Activated CD8-positive, alpha-beta memory T cell treated with anti-CD3 and anti-CD28 coated beads, Interleukin-2, amount 50 U/mL, for 24 hours (primary cell): ENCODE measurements around the gene SLC25A41.

ENCODE experiments used
- DNase-seq: peaks from one replicate; pipeline ENCODE4 v3.0.0-alpha.2; 2020; ENCODE audit errors: extremely low read depth

The SLC25A41 gene

DNA sequence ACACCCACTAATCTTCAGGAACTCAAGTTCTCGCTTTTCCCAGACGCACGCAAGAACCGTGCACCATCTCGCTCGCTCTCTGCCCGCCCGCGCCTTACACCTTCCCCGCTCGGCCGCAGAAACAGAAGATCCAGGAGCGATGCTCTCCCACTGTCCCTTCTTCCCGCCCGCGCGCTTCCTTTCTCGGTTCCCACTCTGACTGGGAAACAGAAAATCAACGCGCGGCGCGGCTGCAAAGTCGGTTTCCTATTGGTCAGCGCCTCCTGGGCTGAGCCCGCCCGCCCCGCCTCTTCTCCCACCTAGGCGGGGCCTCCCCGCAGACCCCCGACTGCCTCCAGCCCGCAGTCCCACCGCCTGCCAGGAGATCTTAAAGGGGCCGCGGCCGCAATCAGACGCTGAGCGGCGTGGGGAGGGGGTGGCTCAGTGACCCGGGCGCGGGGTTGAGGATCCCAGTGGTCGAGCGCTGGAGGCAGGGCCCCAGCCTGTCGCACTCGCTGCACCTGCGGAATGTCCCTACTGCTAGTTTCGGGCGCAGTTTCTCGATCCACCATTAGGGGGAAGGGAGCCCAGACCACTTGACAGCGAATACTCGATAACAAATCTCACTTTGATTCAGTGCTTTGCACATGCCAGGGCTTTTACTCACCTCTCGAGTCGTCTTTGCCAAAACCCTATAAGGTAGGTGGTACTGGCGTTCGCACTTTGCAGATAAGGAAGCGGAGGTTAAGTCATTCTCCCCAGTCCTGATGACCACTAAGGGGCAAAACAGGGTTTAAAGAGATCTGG lies 26.7 kb upstream of the SLC25A41 start:
- DNase-seq: peak; percentile 94

DNA sequence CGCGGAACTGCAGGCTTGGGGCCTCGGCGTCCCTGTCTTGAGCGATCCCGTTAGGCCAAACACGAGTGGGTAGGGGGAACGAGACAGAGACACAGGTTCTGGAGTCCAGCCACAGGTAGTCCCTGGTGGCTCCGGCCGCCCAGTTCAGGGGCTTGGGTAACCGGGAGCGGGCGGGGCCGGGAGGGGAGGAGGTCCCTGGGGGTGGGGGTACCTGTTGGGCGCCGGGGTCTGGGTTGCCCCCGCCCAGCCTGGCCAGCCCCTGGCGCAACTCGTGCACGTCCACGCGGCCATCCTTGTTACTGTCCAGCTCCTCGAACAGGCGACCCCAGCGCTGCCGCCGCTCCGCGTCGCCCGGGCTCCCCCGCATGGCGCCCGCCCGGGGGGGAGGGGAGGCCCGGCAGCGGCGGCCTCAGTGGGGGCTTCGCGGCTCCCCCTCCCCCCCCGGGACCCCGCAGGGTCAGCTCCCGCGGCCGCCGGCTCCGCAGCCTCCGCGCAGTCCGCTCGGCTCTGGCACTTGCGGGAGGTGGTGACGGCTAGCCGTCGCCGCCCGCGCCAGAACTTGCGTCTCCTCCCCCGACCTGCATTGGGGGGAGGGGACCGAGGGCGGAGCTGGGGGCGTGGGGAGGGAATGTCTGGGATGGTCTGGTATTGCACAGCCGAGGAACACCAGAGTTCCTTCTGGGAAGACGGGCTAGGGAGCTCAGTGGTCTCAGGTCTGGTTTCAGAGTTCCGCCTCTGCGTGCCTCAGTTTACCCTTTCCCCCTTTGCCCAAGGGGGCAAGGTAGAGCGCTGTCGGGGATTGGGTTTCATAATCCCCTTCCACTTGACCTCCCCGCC lies 25.9 kb upstream of the SLC25A41 start, which contains the start of gene SLC25A23:
TSS of gene SLC25A23 (minus strand) at position 531 of the 837 bp plus-strand sequence. CDS start at position 367, 164 bp downstream.
- DNase-seq: no peak

DNA sequence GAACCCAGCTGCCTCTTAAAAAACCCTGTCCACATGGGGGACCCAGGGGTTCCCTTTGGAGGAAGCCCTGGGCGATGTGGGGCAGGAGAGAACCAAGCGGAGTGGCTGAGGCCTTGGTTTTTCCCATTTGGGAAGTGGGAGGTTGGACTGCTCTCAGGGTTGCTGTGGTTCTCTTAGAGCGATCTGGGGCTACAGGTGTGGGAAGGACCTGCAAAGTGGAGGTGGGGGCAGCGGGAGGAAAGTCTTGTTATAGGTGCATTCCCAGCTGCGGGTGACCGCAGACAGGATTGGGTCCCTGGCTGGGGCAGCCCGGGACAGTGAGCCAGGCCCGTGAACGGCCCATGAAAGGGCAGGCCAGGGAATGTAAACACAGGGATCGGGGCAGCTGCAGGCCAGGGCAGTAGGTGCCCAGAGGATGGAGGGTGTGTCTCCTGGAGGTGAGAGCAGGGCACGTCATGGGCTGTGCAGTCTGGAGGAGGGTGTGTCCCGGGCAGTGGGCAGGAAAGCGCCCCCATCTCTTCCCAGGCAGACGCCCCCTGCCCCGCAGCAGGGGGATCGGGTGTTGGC lies 25.2 kb upstream of the SLC25A41 start:
- DNase-seq: no peak

DNA sequence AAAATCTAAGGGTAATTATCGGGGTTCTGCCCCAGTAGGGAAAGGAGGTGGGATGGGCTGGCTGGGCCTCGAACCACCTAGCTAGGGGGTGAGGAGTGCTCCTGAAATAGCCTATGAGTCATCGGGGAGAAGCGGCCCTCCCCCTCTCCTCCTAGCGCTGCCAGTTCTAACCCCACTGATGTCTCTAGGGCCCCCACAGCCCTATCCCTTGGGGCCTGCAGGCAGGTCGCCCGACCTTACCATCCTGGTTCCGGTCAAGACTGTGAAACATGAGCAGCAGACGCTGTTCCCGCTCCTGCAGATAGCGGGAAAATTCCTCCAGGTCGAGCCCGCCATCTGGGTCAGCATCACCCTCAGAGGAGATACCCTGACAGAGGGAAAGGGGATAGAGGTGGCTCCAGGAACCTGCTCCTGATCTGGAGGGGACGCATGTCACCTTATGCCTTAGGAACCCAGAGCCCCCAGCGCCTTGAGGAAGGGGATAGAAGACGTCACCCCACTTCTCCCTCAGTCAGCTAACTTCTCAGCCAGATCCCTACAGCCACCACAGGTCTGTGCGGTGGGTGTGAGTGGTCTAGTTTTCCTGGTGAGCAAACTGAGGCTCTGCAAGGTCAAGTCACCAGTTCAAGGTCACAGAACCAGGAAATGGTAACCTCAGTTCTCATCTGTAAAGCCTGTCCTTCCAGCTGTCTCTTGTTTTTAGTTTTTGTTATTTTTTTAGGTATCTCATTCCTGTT lies 24.6 kb upstream of the SLC25A41 start:
- DNase-seq: no peak

DNA sequence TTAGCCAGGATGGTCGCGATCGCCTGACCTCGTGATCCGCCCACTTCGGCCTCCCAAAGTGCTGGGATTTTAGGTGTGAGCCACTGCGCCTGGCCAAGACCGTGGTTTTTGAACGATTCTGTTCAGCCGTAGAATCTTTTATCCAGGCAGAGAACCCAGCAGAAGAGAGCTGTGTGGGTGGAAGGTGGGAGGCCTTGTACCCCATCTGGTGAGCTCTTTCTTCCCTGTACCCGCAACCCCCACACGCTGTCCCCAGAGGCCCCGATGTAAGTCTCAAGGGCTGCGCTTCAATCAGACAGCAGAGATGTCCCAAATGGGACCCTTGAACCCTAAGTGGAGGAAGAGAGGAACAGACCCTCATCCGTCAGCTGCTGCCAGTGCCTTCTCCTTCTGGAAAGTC lies 22.4 kb upstream of the SLC25A41 start:
- no peak for DNase-seq

DNA sequence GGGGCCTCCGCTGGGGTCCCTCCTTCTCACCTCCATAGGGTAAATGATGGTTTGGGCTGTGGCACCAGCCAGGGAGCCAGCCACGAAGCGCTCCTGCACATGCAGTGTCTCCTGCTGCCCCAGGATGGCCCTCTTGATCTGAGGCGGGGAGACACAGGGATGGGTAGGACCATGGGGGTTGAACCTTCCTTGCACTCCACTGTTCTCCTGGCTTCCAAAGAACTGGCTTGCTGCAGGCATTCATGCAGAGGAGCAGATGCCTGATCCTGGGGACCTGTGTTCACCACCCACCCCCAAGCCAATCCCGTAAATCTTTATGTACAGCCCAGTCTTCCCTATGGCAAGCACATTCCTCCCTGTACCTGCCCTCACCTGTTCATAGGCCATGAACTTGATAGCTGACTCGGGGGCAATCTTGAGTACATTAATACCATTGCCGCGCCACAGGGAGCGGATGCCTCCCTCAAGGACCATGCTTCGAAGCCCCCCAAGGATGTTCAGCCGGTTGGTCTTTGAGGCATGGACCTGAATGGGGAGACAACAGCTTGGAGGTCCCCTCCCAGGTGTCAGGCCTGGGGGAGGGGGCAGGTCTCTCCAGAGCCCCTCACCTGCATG lies 20.5 kb upstream of the SLC25A41 start:
- no peak for DNase-seq

DNA sequence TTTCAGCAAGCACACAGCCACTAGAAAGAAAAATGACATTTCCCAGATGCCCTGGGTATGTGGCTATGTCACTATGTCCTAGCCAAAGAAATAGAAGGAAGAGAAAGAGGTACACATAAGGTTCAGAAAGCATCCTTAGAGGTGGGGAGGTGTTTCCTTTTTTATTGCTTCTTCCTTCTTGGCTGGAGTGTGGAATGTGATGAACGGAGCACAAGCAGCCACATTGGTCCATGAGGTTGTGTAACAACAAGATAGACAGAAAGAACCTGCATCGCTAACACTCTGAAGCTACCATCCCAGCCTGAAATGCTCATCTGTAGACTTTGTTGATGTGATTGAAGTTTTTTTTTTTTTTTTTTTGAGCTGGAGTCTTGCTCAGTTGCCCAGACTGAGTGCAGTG lies 19.3 kb upstream of the SLC25A41 start:
- DNase-seq: no peak

DNA sequence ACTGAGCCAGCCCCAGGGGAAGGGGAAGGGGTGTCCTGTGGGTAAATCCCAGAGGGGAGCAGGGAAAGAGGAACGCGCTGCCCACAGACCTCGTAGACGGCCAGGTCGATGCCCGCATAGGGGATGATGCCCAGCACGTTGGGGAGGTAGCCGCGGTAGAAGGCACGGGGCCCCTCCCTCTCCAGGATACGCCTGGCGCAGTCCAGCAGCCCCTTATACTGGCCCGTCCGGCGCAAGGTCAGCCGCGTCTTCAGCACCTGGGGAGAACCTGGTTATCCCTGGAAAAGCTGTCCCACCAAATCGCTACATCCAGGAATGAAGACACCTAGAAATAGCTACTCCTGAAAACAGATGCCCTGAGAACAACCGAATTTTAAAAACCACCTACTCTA lies 18.7 kb upstream of the SLC25A41 start:
- DNase-seq: no peak

DNA sequence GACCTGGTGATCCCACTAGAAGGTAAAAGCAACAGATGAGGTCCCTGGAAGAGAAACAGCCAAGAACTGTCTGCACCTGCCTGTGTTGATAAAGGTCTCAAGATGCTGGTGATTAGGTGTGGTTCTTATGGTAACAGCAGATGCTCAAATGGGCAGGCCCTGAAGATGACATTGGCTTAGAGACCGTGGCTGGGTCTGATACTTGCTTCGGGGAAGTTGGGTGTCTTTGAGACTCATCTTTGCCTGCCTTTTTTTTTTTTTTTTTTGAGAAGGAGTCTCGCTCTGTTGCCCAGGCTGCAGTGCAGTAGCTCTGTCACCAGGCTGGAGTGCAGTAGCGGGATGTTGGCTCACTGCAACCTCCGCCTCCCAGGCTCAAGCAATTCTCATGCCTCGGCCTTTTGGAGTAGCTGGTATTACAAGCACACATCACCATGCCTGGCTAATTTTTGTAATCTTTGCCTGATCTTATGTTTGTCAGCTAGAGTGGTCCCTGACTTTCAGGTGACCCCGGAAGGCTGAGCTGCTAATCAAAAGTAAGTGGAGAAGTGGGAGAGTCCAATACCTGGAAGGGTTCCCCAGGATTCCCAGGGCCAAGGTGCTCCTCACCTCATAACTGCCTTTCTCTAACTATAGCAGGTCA lies 18.1 kb upstream of the SLC25A41 start:
- no peak for DNase-seq

DNA sequence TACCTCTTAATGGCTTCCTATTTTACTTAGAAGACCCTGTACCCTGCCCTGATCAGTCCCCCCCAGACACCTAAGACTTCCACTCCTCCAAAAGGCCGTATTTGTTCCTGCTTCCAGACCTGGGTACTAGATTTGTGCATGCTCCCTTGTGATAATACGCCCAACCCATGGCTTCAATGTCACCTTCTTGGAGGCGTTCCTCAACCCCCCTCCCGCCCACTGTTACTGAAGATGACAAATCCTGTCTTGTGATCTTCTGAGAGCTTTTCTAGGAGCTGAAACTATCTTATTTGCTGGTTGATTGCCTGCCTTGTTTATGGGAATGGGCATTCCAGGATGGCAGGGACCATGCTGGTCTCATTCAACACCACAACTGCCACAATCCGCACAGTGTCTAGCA lies 16.6 kb upstream of the SLC25A41 start:
- no peak for DNase-seq

DNA sequence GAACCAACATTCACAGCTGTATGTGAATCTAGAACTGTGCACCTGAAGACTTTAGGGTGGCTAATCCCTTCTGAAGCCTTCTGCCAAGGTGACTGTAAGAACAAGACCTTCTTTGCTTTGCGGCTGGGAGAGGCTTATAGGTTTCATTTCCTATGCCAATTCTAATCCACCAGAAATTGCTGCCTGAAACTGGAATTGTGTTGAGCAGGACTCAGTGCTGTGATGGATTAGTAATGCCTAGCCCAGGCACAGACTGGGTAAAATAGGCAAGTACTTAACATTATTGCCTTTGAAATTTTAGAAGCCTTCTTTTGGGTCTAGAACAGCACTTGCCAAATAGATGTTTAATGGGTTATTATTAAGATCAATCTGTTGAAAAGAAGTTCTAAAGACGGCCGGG lies 14.5 kb upstream of the SLC25A41 start:
- DNase-seq: no peak

DNA sequence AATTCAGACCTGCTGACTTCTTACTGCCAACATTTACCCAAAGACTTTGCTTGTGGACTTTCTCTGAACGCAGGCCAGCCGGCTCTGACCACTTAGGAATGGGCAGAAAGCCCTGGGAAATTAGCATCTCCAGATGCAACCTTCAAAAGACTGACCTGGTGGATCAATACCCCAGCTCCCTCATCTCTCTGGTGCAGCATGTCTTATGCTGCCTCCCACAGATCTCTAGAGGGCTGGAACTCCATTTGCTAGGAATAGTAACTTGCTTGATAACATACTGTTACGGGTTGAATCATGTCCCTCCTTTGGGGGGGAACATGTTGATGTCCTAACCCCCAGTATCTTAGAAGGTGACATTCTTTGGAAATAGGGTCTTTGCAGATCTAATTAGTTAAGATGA lies 12.9 kb upstream of the SLC25A41 start:
- DNase-seq: no peak

DNA sequence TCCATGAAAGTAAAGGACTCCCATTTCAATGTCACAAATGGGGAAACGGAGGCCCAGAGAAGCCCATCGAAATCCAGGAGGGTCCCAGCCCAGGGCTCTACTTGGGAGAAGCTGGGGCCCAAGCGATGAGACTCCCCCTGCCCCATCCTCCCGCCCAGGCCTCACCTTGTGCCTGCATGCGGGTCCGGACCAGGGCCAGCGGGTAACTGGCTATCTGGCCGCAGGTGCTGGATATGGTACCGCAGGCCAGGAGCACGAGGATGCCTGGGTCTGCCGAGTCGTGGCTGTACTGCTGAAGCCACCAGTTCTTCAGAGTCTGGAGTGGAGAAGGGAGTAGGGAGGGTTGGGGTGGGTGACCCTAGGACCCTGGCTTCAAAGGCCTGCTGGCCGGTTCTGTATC lies 10.4 kb upstream of the SLC25A41 start:
- no peak for DNase-seq

DNA sequence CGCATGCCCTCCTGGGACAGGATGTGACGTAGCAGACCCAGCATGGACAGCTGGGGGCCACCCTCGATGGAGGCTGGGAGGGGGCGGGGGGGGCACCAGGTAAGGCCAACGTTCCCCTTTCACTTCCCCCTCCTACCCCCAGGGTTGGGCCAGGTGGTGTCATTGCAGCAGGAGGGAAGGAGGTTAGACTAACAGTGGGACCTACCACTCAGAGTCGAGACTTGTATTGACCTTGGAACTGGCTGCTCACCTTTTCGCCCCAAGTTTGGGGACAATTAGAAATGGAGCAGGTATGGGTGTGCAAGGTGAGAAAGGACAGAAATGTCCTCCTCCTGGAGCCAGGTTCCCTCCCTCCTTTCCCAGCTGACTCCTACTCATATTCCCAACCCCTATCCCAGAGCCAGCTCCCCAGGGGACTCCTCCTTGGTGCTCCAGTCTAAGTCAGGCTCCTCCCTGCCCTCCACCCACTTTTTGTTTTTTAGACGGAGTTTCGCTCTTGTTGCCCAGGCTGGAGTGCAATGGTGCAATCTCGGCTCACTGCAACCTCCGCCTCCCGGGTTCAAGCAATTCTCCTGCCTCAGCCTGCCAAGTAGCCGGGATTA lies 8.6 kb upstream of the SLC25A41 start:
- no peak for DNase-seq

DNA sequence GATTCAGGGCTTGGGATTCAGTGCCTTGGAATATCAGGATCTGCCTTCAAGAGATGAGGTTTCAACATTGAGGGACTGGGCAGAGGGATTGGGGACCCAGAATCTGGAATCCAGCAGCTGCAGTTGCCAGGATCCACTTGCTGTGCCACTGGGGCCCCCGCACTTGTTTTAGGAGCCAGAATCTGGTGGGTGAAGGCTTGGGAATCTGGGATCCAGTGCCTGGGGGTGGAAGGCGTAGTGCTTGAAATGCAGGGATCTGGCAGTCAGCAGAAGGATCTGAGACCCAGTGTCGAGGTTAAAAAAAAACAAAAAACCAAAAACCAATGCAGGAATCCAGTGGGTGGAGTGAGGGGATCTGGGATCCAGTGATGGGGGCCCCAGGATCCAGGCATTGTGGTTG lies 7.3 kb upstream of the SLC25A41 start:
- no peak for DNase-seq

DNA sequence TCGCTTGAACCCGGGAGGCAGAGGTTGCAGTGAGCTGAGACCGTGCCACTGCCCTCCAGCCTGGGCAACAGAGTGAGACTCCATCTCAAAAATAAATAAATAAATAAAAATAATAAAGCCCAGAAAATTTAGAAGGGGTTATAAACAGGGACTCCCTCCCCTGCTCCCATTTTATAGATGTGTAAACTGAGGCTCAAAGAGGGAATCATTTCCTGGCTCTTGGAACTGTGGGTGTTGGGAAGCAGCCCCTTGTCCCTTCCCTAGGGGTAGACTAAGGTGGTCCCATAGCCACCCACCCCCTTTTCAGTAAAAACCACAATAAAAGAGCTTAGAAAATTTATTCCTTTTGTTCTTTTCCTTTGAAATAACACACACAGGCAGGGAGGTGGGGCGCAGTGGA lies 6.2 kb upstream of the SLC25A41 start:
- DNase-seq: no peak

DNA sequence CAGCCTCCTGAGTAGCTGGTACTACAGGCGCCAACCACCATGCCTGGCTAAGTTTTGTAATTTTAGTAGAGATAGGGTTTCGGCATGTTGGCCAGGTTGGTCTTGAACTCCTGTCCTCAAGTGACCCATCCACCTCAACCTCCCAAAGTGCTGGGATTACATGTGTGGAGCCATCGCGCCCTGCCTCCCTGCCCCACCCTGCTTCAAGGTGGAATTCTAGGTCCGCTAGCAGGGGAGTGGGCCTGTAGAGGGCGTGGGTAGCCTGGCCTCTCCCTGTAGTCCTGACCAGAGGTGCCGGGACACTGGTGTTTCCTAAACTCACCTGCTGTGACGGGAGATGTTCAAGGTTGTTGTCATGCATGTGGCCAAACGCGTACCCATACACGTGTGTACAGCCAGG lies 398 bp downstream of the SLC25A41 start:
- DNase-seq: no peak

DNA sequence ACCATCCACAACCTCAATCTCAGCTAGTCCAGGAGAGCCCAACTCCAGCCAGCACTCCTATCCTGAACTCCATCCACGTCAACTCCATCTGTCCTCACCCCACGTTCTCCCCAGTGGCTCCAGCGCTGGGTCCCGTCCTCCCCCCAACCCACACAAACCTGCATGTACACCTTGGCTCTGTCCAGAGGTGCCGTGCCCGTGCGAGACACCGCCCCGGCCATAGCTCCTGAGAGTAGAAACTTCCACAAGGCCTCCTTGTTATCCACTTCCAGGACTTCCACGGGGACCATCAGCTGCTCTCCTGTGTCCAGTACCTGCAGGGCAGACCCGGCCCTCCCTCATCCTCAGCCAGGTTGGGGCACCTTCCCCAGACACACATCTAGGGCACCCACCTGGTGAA lies 1.7 kb downstream of the SLC25A41 start:
- DNase-seq: no peak

DNA sequence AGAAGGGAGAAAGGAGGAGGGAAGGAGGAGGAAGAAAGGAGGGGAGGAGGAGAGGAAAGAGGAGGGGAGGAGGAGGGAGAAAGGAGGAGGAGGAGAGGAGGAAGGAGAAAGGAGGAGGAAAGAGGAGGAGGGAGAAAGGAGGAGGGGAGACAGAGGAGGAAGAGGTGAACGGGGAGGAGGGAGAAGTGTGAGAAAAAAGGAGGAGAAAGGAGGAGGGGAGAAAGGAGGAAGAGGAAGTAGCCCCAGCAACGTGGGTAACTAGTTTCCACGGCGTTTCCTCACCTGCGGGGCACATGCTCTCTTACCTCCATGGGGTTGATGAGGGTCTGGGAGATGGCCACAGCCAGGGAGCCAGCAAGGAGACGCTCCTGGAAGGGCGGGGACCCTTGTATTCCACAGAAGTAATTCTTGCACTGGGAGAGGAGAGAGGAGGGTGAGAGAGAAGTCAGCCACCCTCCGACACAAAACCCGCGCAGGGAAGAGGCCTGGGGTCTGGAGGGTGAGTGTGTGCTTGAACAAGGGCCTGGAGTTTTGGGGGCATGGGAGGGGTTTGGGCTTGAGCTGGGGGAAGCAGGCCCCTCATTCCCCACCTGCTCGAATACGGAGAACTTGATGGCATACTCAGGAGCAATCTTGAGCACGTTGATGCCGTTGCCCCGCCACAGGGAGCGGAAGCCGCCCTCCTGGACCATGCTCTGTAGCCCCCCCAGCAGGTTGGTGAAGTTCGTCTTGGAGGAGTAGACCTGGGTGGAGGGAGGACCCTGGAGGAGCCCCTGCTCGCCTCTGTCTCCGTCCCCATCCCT lies 3.9 kb downstream of the SLC25A41 start:
- DNase-seq: no peak
